ENCODE measurements around the gene NOC4L. TPM values are rescaled to one million over a fixed set of nuclear protein-coding genes. Genes with fewer than 3 reads are reported as not detected.
A peak's percentile ranks its signal among the peaks of the same experiment; 100 is the strongest.

NOC4L gene
- total RNA-seq, 1 experiment from 2014 or later, result 39.6 TPM

DNA sequence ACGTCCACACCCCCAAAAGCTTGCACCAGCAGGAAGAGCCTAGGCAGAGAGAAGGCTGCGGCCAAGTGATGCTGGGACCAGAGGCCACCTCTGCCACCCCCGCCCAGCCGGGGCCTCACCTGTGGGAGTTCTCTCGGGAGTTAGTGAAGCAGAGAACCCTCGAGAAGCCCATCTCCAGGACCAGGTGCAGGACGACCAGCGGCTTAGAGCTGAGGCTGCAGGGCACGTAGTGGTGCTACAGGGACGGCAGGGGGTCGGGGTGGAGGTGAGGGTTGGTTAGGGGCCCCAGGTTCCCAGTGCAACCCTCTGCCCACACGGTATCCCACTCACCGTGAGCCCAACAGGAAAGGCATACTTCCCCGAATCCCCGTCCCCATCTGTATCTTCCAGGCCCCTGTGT is 3.8 kb upstream of the NOC4L start:
- H3K36me3 Mint-ChIP-seq (ENCODE audit: insufficient read depth, unreplicated experiment), result peaks cover 58% of the 10 kb centered on the region
- no peaks in the 10 kb centered on the region for H3K4me1 Mint-ChIP-seq (ENCODE audit: low read depth, unreplicated experiment)
- no peaks in the 10 kb centered on the region for H3K9me3 ChIP-seq
- ChIA-PET CTCF (no interaction called here), POLR2A (no interaction called here)
- no peak overlapping the region for H3K4me3 ChIP-seq (ENCODE audit: low read depth, low read length)
- no peaks in the 10 kb centered on the region for H3K27me3 Mint-ChIP-seq (ENCODE audit: insufficient read depth, unreplicated experiment)
- H3K27me3 ChIP-seq (replicated peaks; ENCODE audit: control insufficient read depth, insufficient read depth, low read length), result no peaks in the 10 kb centered on the region
- no peaks in the 10 kb centered on the region; the same call in none of the 2 replicates for H3K36me3 ChIP-seq (ENCODE audit: control insufficient read depth, insufficient read depth, low read length)
- H3K4me3 Mint-ChIP-seq (ENCODE audit: unreplicated experiment), result no peak overlapping the region
- peaks cover 5% of the 10 kb centered on the region for H3K4me1 ChIP-seq
- no TSS peak for BruUV-seq (replicated peaks)
- intact Hi-C loops (cut with micrococcal nuclease; ENCODE audit: unreplicated experiment), result no loop called here
- TF ChIP-seq, protein P1, sequence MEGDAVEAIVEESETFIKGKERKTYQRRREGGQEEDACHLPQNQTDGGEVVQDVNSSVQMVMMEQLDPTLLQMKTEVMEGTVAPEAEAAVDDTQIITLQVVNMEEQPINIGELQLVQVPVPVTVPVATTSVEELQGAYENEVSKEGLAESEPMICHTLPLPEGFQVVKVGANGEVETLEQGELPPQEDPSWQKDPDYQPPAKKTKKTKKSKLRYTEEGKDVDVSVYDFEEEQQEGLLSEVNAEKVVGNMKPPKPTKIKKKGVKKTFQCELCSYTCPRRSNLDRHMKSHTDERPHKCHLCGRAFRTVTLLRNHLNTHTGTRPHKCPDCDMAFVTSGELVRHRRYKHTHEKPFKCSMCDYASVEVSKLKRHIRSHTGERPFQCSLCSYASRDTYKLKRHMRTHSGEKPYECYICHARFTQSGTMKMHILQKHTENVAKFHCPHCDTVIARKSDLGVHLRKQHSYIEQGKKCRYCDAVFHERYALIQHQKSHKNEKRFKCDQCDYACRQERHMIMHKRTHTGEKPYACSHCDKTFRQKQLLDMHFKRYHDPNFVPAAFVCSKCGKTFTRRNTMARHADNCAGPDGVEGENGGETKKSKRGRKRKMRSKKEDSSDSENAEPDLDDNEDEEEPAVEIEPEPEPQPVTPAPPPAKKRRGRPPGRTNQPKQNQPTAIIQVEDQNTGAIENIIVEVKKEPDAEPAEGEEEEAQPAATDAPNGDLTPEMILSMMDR (IDR thresholded peaks at IDR 0.05; ENCODE audit: insufficient read depth in 1 of 2, low read depth in 1 of 2, low read length in 1 of 2, severe bottlenecking in 1 of 2, unreplicated experiment in 1 of 2), result no peak
- H3K9me3 Mint-ChIP-seq (ENCODE audit: unreplicated experiment), result no peaks in the 10 kb centered on the region
- H3K27ac Mint-ChIP-seq (ENCODE audit: unreplicated experiment), result no peak overlapping the region
- no peak for DNase-seq

DNA sequence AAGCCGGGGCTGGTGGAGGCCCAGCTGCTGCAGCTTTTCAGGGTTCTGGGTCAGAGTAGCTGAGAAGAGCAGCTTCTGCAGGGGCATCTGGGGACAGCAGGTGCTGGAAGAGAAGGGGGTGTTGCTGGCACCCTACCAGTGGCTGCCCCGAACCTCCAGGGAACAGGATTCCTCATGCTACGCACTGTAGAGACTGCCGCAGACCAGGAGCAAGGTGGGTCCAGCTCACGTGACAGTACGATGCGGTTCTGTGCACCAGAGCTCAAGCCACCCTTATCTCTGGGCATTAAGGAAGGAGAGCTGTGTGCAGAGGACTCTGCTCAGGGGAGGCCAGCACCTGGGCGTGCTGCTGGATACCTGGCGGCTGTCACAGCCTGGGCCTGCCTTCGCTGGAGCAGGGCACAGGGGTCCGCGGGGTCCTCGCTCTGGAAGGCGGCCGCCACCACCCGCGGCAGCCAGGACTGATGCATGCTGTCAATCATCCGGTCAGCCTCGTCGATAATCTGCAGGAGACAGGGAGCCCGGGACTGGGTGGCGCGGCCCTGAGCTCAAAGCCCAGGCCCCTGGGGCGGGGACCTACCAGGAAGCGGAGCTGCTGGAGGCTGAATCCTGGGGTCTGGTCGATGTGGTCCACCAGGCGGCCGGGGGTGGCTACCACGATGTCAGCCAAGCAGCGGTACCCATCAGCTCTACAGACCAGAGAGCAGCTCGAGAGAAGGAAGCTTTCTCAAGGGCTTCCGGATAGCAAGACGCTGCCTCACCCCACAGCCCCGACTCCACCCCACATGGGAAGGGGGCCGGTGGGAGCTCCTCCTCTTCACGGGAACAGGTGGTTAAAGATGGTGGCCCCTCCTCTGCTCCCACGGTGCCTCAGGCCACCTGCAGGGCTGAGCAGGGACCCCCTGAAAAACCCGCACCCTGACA is 3.1 kb upstream of the NOC4L start:
- BruUV-seq (replicated peaks), result no TSS peak
- ChIA-PET POLR2A (no interaction called here), CTCF (no interaction called here)
- Mint-ChIP-seq H3K4me1 (ENCODE audit: low read depth, unreplicated experiment) (no peaks in the 10 kb centered on the region), H3K36me3 (ENCODE audit: insufficient read depth, unreplicated experiment) (peaks cover 62% of the 10 kb centered on the region), H3K4me3 (ENCODE audit: unreplicated experiment) (no peak overlapping the region), H3K27ac (ENCODE audit: unreplicated experiment) (no peak overlapping the region), H3K27me3 (ENCODE audit: insufficient read depth, unreplicated experiment) (no peaks in the 10 kb centered on the region), H3K9me3 (ENCODE audit: unreplicated experiment) (no peaks in the 10 kb centered on the region)
- TF ChIP-seq, protein P1 (IDR thresholded peaks at IDR 0.05; ENCODE audit: insufficient read depth in 1 of 2, low read depth in 1 of 2, low read length in 1 of 2, severe bottlenecking in 1 of 2, unreplicated experiment in 1 of 2), result no peak
- intact Hi-C loops (cut with micrococcal nuclease; ENCODE audit: unreplicated experiment), result no loop called here
- Histone ChIP-seq H3K4me3 (ENCODE audit: low read depth, low read length) (no peak overlapping the region), H3K36me3 (ENCODE audit: control insufficient read depth, insufficient read depth, low read length) (no peaks in the 10 kb centered on the region; the same call in none of the 2 replicates), H3K27me3 (replicated peaks; ENCODE audit: control insufficient read depth, insufficient read depth, low read length) (no peaks in the 10 kb centered on the region), H3K4me1 (peaks cover 6% of the 10 kb centered on the region), H3K9me3 (no peaks in the 10 kb centered on the region)
- no peak for DNase-seq

DNA sequence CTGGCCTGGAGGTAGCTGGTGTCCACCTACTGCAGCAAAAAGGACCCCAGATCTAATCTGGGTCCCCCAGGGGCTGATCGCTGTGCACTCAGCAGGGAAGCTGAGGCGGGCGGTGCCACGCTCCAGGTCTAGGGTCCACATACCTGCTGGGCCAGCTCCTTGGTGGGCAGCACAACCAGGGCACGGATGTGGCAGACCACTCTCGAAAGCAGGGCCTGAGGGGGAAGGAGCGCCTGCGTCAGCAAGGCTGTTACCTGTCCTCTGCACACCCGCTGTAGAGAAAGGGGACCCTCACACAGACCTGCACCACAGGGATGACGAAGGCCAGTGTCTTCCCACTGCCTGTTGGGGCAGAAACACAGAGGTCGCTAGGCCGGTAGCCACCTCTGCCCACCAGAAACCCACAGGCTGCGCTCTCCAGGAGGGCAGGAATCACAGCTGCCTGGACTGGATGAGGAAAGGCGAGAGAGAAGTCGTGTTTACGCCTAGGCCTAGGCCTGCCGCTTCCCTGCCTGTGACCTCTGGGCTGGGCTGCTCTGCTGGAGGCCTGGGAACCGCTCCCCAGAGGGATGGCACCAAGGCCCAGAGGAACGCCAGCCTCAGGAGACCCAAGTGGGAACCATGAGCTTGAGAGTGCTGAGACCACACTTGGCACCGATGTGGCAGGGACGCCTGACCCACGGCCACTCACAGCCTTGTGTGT is 2.1 kb upstream of the NOC4L start:
- Mint-ChIP-seq H3K9me3 (ENCODE audit: unreplicated experiment) (no peaks in the 10 kb centered on the region), H3K27ac (ENCODE audit: unreplicated experiment) (no peak overlapping the region), H3K4me3 (ENCODE audit: unreplicated experiment) (peak overlapping the region; percentile 85), H3K4me1 (ENCODE audit: low read depth, unreplicated experiment) (no peaks in the 10 kb centered on the region), H3K36me3 (ENCODE audit: insufficient read depth, unreplicated experiment) (peaks cover 60% of the 10 kb centered on the region), H3K27me3 (ENCODE audit: insufficient read depth, unreplicated experiment) (no peaks in the 10 kb centered on the region)
- POLR2A ChIA-PET, result no interaction called here
- intact Hi-C loops (cut with micrococcal nuclease; ENCODE audit: unreplicated experiment), result no loop called here
- no peak for DNase-seq
- Histone ChIP-seq H3K27me3 (replicated peaks; ENCODE audit: control insufficient read depth, insufficient read depth, low read length) (no peaks in the 10 kb centered on the region), H3K9me3 (no peaks in the 10 kb centered on the region), H3K4me1 (peaks cover 6% of the 10 kb centered on the region), H3K4me3 (ENCODE audit: low read depth, low read length) (peak overlapping the region; percentile 2; the same call in 1 of the 2 replicates), H3K36me3 (ENCODE audit: control insufficient read depth, insufficient read depth, low read length) (no peaks in the 10 kb centered on the region; the same call in none of the 2 replicates)
- CTCF ChIA-PET, result no interaction called here
- TF ChIP-seq, protein P1 (IDR thresholded peaks at IDR 0.05; ENCODE audit: insufficient read depth in 1 of 2, low read depth in 1 of 2, low read length in 1 of 2, severe bottlenecking in 1 of 2, unreplicated experiment in 1 of 2), result no peak
- BruUV-seq (replicated peaks), result no TSS peak

Data from Caco-2 (cell line).